NCI-H526 treated with DMSO at 0.1 percent for 48 hours (cell line): ENCODE results near the gene MXD1.
"Not testable (repeated sequence)": the region's sequence is repeated elsewhere in the genome, so short reads cannot be mapped to it uniquely, and the experiment has no call there.

ENCODE experiments used
- DNase-seq: peaks from one replicate; lab custom pipeline; 2025; lab: John Stamatoyannopoulos, UW

Gene MXD1

DNA sequence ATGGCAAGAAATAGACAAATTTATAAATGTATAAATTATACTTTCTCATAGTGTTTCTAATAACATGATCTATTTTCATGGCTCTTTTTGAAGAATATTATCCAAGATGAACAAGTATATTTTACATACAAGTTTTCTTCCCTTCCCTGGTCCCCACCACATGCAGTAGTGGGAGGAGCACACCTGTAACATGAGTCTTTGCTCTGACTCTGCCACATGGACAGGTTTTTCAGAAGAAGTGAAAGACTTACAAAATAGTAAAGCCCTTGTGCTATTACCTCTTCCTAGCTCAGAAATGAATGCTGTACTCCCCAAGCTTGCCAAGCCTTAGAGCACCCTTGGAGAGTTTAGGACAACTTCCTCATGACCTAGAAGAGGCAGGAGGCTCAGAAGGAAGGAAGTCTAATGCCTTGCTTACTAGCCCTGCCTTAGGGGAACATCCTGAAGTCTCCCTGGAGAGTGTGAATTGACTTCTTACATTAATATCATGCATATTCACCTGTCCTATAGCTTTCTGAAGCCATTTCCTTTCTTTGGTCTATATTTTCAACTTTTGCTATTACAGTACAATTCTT lies 18.4 kb downstream of the MXD1 start:
- DNase-seq: no peak

DNA sequence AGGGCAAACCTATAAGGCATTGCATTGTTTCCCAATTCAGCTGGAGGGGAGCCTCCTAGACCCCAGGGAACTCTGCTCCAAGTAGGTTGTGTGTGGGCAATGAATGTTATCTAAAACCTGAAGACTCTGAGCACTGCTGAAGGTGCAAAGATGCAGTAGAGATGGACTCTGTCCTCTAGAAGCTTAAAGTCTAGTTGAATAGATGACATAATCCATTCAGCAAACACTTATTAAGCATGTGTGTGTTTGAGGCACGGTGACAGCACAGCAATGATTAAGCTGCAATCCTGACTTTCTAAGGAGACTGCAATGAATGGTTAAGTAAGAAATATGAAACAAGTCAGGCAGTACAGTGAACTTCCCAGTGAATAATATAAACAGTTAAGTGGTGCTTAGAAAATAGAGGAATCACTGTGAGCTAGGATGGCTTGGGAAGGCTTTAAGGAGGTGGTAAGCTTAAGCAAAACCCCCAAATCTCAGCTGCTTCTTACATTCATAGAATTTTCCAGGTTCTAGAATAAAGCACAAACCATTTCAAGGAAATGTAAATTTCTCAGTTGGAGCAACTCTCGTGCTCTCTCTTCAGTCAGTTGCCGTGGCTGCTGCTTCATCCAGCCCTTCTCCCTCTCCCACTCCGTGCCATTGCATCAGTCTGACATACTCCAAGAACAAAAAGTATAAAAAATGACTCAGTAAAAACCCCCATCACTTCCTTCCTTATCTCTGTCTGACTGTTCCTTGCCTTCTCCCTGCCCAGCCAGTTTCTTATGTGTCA lies 19.1 kb downstream of the MXD1 start:
- no peak for DNase-seq

DNA sequence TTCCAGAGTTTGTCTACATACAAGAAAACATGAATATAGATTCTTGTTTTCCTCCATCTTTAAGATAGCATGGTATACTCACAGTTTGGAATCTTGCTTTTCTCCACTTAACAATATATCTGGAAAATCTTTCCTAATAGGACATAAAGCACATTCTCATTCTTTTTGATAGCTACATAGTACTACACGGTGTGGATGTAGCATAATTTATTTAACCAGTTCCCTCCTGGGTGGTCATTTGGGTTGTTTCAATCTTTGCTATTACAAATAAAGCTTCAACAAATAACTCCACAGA lies 19.7 kb downstream of the MXD1 start:
- no peak for DNase-seq

DNA sequence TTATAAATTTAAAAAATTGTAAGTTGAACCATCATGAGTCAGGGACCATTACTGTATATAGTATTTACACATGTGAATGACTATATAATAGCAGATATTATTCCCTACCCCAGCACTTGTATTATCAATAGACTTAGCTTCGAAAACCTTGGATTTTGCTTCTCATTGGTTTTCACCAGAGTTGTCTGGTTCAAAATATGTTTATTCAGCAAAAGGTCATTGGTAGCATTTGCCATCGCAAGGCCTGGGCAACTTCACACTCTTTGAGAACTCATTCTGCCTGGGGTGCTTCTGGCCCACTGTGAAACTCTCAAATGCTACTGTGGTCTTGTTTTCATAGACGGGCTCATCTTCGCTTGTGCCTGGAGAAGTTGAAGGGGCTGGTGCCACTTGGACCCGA lies 20.1 kb downstream of the MXD1 start:
- no peak for DNase-seq

DNA sequence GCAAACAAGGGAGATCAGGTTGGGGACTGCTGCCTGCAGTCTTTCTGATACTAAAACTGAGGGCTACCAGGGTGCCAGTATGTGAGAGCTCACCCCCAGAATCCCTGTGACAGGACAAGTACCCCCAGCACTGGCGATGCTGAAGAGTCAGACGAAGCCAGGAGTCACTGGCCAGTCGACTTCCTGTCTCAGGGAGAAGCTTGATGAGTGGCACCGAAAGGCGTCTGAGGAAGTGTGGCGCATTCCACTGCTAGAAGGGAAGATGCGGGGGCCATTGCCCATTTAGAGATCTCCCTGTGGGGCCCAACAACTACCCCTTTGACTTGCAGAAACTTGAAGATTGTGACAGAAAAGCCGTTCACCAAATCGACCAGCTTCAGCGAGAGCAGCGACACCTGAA lies 22.0 kb downstream of the MXD1 start:
- no peak for DNase-seq

DNA sequence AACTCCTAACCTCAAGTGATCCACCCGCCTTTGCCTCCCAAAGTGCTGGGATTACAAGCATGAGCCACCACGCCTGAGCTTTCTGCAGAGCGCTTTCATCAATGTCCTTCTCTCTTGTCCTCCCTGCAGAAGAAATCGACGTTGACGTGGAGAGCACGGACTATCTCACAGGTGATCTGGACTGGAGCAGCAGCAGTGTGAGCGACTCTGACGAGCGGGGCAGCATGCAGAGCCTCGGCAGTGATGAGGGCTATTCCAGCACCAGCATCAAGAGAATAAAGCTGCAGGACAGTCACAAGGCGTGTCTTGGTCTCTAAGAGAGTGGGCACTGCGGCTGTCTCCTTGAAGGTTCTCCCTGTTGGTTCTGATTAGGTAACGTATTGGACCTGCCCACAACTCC lies 23.1 kb downstream of the MXD1 start:
- no peak for DNase-seq

DNA sequence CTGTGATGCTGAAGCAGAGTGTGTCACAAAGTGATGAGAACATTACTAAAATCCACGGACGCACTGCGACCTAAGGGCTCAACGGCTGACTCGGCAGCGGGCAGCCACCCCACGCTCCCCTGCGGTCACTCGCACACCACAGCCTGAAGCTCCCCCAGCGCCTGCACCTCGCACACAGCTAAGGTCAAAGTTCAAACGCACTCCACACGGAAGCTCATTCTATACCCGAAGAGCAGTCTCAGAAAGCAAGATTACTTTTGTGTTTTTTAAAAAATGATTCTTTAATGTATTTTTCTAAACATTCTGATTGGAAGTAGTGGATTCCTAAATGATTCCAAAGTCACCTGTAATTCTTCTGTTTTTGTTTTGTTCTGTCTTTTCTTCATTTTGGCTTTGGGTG lies 24.8 kb downstream of the MXD1 start:
- DNase-seq: no peak

DNA sequence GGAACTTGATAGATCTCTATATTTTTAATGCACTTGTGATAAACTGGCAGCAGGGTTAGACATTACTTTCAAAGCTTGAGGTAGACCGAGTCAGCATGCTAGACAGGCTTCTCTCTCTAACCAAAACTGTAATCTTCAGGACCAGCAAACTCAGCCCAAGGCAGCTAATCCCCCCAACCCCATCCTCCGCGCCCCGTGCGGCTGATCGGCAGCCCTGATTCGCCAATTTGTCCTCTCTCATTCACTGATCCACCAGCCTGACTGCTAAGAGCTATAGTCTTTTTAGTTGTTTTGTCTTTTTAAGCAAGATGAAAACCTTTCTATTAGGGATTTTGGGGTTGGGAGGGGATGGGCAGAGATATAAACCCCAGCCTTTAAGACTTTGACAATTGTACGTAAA lies 25.8 kb downstream of the MXD1 start:
- DNase-seq: no peak

DNA sequence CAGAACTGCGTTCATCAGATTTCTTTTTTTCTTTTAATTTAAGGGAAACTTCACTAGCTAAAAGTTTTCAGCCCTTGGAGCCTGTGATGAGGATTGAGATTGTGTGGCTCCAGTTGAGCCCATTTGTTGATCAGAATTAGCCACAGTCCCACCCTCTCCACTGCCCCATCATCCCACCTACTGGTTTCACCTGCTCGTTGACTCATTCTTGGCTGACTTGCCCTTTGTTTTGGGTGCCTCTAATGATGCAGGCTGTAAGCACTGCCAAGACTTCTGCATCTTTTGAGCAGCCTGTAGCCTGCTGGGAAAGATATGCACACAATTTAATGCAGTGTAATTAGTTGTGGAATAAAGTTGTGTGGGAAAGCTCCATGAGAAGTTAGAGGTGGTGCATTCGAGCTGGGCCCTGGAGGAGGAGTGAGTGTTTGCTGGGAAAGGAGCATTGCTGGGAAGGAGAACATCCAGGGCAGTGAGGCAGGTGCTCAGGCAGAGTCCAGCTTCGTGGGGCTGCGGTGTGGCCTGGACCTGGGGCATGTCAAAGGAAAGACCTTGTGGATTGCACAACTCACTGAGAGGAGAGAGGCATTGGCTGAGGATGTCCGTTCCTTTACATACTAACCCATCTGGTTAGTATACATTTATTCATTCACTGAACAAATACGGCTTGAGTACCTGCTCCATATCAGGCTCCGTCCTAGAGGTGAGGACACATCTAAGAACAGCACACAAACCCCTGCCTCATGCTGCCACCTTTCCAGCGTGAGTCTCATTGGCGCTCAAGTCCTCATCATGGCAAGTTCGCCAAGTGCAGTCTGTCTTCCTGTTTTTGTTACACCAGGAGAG lies 28.3 kb downstream of the MXD1 start:
- no peak for DNase-seq

DNA sequence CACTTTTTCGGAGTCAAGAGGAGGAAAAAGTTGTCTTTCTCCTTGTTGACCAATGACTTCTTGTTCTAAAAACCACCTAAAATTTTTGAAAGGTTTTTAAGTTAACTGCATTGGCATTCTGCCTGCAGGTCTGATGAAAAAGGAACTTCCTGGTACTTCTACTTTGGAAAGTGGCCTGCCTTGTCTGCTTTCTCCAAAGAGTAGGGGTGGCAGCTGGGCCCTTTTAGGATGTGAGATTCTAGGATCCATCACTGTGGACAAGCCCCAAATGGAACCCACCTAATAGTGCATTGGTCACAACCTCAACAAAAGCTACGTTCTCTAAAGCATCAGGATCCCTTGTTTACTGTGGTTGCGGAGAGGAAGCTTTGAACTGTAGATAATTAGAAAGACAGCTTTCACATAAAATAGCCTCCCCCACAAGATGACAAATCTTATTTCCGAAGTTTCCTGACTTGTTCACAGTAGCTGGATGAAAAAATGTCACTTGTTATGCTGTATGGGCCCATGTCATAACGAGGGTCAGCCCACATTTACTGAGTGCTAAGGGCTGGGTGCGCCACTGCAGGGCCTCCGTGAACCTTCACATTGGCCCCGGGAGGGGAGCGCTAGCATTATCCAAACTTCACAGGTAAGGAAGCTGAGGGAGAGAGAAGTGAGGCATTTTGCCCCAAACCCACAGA lies 29.1 kb downstream of the MXD1 start:
- DNase-seq: no peak

DNA sequence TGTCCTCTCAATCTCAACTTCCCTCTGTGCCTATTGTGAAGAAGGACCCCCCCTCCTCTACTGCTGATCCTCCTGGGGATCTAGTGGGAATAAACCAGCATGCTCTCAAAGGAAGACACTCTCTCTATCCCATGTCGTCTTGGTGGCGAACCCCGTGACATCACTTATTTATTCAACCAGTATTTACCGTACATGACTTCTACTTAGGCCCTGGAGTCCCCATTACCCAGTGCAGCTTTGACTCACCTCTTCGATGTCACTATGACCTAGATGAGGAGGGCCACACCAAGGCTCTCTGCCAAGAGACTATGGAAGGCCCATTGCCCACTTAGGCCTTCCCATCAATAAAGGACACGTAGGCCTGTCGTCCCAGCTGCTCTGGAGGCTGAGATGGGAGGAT lies 29.8 kb downstream of the MXD1 start:
- DNase-seq: no peak

DNA sequence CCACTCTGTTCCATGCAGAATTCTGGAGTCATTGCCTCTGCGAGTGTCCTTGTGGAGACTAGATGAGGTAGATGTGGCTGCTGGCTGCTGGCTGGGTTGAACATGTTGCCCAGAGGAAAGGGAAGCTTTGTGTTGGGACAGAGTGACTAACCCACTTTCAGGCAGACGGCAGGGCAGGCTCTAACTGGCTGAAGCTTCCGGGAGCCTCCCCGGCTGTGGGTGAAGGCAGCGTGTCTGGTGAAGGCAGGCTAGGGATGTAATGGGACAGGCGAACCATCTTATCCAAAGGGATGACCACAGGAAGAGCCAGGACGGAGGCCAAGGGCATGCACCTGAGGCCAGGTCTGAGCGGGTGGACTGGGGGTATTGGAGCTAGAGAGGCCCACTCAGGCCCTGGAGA lies 30.5 kb downstream of the MXD1 start:
- no peak for DNase-seq

DNA sequence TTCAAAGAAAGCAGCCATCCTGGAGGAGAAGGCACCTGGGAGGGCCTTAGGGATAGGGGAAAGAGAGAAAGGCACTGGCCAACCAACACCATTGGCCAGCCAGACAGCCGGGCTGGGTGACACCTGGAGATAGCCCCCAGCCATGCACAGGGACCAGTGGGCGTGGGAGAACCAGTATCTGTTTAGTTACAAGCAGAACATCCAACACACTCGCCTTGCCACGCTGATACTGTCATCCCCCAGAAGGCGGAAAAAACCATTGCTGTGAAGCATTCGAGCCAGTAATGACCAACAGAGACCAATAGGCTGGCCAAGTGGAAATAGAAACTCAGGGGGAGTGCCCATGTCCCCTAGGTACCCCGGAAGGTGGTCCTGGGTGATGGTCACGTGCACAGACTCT lies 31.0 kb downstream of the MXD1 start:
- no peak for DNase-seq

DNA sequence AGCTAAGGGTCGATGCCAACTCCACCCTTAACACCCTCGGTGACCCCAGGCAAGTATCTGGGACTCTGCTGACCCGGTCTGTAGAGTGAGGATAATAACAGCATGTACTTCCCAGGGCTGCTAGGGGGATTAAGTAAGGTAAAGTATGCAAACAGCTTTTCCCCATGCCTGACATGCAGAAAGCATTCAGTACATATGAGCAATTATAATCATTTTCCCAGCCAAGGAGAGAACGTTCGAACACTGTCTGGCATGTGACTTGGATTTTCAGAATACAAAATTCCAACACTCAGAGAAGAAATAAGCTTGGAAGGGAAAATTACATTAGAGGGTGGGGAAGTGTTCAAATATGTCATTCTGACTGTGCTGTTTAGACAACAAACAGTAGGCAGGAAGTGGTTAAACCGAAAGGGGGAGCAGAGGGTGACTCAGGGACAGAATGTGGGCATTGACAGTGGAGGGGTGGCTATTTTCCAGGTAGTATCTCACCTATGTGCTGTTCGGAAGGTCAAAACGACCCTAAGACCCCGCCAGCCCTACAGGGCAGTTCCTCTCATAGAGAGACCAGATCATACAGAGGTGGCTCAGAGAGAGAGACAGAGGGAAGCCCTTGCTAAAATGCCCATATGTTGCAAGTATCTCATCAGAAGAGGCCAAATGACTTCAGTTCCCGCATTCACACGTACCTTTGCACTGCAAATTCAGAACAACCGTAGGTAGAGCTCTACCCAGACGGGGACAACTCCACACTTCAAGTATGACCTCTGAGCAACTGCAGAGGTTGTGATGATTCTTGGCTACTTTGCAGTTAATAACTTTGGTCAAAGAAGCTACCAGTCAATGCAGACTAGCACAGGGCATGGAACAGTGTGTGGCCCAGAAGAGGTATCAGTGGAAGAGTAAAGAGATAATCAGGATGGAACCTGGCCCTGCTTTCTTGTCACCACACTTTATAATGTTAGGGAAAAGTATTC lies 31.7 kb downstream of the MXD1 start:
- DNase-seq: no peak

DNA sequence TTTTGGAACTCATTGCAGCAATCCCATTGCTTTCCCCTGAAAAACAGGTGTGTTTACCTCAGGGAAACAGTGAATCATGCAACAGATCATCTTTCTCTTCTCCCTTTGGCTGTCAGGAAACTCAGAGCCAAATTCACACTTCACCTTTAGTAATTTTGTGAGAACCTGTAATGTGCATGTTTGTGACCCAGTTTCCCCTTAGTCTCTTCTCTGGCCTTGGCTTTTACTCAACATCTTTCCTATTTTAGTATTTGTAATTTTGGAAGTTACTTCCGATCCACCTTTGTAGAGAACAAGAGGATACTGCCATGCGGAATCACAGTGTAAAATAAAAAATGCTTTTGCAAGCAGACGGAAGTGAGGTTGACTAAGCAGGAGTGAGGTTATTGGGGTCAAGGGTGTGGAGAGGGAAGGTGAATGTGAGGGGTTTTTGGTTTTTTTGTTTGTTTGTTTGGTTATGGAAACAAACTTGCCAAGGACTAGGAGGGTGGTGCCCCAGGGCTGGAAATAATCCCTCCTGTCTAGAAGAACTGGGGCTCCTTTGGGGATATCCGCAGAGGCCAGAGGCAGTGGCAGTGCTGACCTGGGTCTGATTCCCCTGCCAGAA lies 32.5 kb downstream of the MXD1 start:
- no peak for DNase-seq

DNA sequence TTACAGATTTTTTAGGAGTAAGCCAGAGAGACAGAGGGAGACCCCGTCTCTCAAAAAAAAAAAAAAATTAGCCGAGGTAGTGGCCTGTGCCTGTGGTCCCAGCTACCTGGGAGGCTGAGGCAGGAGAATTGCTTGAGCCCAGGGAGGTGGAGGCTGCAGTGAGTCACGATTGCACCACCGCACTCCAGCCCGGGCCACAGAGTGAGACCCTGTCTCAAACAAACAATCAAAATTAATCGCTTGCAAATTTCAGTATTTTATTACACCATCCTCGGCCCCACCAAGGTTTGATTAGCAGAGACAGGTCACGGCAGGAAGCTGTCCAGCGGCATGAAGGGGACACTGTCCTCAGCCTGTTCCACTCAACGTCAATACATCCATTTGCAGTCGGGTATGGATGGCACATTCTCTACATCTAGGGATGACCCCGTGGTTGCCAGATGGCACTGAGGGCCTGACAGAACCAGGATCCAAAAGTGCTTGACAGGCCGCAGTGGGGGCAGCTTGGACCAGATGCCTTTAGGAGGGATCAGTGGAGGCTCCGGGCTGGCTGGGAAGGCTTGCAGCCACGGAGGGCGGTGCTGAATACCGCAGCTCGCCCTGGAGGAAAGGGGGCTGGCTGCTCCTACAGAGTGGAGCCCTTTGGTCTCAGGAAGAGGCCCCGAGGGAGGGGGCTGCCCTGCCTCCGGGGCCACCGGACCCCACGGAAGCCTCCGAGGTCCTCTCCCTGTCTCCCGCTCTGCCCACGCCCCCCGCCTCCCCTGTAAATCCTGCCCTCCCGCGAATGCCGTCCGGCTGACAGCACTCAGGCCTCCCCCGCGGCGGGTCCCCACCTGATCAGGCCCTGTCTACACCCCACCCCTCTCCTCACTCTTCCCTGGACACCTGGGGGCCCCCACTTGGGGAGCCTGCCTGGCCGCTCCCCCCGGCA lies 33.4 kb downstream of the MXD1 start:
- DNase-seq: no peak

DNA sequence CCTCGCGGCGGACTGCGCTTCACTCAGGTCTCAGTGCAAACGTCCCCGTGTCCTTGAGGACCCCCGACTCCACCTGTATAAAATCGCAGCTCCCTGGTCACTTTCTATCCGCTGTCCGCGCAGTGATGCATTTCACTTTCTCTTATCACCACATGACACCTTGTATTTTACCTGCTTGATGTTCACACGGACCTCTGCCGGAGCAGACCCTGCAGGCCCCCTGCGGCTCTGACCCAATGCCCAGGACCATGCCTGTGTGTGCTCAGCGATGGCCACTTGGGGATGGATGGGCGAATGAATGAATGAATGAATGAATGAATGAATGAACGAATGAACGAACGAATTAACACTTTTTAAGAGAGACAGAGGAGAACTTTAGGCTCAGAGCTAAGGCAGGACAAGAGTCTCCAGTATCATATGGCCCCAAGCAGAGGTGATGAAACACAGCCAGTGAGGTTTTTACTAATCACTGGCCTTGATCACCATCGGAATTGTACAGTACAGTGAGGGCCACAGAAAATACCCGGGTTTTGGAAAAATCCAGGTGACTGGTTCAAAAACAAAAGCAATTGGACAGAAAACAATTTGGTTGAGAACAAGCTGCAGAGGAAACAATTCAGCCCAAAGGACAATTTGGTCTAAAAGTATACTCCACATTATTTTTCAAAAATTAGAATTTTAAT lies 34.2 kb downstream of the MXD1 start:
- DNase-seq: no peak

DNA sequence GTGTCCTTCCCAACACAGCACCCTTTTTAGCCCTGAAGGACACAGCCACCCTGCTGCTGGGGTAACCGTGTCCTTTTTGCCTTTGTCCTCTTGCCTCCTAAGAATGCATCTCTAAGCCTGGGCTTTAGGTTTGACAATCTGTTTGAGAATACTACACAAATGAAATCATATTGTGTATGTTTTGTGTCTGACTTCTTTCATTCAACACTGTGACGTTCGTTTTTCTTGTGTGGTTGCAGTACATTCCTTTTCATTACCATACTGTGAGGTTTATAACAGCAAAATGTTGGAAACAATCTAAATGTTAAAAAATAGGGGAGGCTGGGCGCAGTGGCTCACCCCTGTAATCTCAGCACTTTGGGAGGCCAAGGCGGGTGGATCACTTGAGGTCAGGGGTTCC lies 35.3 kb downstream of the MXD1 start:
- DNase-seq: no peak

DNA sequence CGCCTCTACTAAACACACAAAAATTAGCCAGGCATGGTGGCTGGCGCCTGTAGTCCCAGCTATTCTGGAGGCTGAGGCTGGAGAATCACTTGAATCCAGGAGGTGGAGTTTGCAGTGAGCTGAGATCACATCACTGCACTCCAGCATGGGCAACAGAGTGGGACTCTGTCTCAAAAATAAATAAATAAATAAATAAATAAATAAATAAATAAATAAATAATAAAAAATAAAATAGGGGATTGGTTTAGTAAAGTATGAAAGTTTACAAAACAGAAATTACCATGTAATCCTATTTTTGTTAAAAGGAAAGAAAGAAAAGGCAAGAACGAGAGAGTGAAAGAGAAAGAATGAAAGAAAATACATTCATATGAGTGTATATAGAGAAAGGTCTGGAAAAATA lies 35.8 kb downstream of the MXD1 start:
- DNase-seq: not testable (repeated sequence)
